ENCODE measurements around the gene MARCHF10. TPM values are rescaled to one million over a fixed set of nuclear protein-coding genes. Genes with fewer than 3 reads are reported as not detected.

MARCHF10 gene
- total RNA-seq, 1 donor from 2014 or later = not detected

DNA sequence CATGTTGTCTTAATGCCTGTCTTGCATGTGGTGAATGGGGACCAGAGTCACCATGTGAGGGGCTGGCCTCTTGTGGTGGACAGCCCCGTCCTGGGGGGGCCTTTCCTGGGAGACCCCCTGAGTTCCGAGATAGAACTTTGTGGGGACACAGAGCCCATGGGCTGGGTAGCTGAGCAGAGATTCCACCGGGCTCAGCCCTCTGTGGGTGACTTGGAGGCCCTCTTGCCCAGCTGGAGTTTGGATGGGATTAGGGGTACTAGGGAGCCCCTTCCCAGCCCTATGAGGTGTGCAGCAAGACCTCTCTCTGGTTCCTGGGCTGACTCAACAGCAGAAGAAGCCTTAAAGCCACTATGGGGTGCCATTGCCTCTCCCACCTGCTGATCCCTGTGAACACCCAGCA is 142.5 kb downstream of the MARCHF10 start:
- DNase-seq (ENCODE audit: extremely low read depth, low read depth, low spot score) = no peak

DNA sequence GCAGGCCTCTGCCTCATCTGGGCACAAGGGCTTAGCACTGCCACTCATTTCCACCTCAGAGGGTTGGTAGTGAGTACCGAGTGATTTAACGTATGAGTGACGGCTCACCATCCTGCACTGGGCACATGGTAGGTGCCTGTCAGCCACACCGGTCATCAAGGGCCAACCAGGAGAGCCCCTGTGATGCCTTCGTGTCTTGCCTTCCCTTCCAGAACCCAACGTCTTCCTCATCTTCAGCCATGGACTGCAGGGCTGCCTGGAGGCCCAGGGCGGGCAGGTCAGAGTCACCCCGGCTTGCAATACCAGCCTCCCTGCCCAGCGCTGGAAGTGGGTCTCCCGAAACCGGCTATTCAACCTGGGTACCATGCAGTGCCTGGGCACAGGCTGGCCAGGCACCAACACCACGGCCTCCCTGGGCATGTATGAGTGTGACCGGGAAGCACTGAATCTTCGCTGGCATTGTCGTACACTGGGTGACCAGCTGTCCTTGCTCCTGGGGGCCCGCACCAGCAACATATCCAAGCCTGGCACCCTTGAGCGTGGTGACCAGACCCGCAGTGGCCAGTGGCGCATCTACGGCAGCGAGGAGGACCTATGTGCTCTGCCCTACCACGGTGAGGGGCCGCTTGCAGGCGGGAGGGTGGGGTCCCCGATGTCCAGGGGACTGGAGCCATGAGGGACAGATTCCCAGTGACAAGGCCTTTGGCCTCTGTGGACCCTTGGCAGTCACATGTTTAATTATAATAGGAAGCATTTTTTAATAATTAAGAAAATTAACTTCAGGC is 143.6 kb downstream of the MARCHF10 start:
- DNase-seq (ENCODE audit: extremely low read depth, low read depth, low spot score) = no peak

DNA sequence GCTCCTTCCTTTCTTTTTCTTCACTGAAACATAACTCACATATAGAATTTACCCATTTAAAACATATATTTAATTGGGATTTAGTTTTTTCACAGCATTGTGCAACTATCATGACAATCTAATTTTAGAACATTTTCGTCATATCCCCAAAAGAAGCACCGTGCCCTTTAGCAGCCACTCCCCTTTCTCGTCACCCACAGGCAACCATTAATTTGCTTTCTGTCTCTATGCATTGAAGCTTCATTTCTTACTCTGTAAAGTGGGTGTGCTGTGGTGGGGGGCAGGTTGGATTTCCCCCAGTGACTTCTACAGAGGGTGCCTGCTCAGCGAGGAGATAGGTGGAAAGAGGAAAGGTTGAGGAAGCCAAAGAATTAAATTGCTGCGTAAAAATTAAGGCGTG is 144.8 kb downstream of the MARCHF10 start:
- no peak for DNase-seq (ENCODE audit: extremely low read depth, low read depth, low spot score)

DNA sequence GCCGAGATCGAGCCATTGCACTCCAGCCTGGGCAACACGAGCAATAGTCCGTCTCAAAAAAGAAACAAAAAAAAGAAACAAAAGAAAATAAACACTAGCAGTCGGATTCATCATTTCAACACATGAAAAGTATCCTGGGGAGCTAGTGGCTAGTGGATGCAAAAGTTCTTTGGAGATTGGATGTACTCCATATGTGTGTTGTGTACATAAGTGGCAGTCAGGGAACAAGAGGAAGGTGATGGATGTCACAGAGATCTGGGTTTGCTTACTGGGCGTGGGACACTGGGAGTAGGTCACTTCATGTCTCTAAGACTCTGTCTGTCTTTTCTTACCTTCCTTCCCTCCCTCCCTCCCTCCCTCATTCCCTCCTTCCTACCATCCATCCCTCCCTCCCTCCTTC is 145.3 kb downstream of the MARCHF10 start:
- DNase-seq (ENCODE audit: extremely low read depth, low read depth, low spot score) = no peak

DNA sequence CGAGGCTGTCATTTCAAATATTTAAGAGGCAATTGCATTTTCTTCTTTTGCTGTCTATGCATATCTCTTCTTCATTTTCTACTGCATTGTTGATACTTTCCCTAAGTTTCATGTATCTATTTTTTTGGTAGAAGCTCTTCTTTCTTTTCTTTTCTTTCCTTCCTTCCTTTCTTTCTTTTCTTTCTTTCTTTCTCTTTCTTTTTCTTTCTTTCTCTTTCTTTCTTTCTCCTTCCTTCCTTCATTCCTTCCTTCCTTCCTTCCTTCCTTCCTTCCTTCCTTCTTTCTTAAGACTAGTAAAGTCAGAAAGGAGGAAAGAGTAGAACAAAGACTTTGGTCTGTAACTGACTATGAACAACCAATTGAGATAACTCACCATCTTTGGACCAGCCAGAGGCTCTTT is 146.8 kb downstream of the MARCHF10 start:
- no peak for DNase-seq (ENCODE audit: extremely low read depth, low read depth, low spot score)

DNA sequence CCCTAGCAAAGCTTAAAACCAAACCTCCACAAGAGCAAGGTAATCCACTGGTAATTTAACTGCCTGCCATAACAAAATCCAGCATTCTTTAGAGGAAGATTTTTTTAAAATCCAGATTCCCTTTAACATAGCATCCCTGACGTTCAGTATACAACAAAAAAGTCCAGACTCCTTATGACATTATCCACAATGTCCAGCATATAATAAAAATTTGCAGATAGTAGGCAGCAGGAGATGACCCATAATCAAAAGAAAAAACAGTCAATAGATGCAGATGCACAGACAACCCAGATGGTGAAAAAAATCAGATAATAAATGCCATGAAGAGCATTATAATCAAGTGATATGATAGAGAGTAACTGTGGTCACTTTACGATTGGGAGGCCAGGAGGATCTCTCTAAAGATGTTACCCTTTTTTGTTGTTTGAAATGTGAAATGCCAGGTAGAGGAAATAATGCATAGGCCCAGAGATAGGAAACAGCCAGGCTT is 147.4 kb downstream of the MARCHF10 start:
- DNase-seq (ENCODE audit: extremely low read depth, low read depth, low spot score) = no peak

DNA sequence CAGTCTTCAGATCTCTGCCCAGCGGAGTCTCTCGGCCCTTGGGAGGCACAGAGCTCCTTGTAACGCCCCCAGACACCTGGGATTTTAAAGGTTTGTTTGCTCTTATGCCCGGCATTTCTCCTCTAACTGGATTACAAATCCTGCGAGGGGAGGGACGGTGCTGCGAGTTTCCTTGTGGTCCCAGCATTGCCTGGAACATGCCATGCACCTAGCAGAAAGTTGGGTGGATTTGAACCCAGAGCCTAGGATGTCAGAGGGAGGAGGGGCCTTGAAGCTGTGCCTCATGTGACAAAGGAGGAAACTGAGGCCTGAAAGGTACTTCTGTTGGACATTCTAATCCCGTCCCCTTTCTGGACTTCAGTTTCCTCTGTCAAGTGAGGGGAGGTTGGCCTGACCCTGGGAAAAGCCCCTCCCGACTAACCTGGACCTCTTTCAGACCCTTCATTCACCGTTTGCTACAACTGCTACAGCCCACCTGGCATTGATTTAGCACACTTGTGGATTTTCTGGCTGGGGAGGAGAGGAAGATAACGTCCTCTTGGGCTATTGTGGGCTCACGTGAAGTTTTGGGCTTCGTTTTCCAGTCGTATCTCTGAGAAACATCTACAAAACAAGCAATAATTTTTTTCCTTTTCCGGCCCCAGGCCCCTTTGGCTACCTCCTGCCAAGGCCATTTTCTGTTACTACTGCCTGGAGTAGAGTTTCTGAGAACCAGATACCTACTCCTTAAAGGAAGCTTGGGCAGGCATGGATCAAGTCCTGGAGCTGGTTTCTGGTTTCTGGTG is 149.8 kb downstream of the MARCHF10 start:
- no peak for DNase-seq (ENCODE audit: extremely low read depth, low read depth, low spot score)

DNA sequence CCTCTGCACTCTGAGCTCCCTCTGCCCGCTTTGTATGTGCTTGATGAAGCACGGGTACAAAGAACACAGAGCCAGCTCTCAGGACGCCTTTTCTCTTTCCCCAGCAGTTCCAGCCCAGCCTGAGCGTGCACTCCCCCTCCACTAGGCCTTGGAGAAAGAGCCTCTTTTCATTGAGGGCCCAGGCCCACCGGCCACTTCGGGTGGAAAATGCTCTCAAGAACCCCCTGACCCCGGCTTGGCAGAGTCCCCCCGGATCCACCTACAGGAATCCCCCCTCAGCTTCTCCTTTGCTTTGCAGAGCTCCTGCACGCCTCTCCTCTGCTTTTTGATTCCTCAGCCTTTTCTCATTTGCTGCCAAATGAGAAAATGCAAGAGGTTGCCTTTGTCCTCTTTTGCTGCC is 150.4 kb downstream of the MARCHF10 start:
- no peak for DNase-seq (ENCODE audit: extremely low read depth, low read depth, low spot score)

DNA sequence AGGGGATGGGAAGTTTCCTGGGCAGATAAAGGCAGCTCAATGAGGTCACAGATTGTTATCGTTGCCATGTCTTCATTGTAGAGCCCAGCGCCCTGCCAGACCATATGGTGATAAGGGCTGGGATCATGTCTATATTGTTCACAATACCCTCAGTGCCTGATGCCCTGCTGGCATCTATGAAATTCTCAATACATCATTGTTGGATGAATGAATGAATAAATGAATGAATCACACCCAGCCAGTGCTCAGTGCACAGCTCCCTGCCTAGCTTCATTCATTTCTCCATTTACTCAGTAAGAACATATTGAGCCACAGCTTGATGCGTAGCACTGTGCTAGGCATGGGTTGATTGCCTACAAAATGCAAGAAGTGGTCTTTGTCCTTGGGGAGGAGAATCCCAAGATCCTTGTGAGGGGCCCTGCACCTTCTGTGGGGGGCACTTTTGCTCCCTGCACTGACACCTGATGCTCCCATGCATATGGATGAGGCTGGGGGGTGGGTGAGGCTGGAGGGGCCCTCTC is 150.9 kb downstream of the MARCHF10 start:
- no peak for DNase-seq (ENCODE audit: extremely low read depth, low read depth, low spot score)

DNA sequence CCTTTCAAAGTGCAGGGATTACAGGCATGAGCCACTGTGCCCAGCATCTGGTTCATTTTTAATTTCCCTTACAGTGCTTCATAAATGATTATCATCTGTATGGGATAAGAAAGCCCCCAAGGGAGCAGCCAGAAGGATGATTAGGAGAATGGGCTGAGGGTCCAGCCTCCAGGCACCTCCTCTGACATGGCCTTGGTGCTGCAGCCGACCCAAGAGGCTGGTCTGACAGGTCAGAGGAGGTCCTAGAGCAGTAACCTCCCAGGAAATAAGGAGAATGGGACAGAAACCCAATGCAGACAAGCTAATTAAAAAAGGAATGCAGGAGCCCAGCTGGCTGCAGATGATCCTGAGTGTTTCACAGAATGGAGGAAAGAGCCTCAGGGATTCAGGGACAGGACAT is 151.7 kb downstream of the MARCHF10 start:
- no peak for DNase-seq (ENCODE audit: extremely low read depth, low read depth, low spot score)

DNA sequence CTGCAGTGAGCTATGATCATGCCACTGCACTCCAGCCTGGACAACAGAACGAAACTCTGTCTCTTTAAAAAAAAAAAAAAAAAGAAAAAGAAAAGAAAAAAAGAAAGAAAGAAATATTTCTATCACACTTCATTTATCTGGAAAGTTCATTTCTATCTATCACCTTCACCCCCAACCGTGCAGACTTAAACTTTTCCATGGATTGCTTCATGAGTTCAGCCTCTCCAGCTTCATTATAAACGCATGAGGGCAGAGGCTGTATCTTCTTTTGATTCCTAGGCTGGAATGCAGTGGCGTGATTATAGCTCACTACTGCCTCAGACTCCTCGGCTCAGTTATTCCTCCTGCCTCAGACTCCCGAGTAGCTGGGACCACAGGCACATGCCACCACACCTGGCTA is 152.5 kb downstream of the MARCHF10 start:
- no peak for DNase-seq (ENCODE audit: extremely low read depth, low read depth, low spot score)

DNA sequence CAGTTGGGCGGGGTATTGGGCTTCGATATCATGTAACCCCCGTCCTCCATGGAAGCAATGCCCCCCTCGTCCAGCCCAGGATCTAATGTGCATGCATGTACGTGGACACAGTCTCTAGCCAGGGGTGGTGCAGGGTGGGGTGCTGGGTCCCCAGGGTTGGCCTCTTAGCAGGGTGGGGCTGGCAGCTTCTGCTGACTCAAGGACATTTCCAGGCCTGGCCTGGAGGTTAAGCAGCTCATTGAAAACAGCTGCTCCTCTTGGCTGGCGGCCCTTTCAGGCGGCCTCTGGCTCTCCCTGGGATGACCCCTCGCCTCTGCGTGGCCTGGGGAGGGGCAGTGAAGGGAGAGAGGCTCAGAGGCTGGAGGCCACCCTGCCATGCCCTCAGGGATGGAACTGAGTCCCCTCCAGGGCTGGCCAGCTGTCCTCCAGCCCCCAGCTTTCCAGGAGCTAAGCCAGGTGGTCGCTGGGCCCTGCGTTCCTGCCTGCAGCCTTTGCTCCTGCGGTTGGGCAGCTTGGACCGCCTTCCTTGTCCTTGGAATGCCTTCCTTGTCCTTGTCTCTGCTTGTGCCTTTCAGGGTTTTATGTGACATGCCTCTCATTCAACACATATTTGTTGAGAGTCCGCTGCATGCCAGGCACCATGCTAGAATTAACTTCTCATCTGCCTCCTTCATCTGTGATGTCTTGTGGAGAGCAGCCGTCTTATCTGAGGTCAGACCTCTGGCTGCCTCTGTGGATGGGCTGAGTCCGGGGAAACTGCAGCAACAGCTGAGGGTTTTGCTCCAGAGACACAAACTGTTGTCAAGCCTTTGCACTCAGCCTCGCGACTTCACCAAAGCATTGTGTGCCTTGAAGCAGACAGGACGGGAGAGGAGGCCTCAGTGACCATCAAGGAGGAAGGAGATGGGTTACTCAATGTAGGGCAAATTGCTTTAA is 154.0 kb downstream of the MARCHF10 start:
- DNase-seq (ENCODE audit: extremely low read depth, low read depth, low spot score) = no peak

DNA sequence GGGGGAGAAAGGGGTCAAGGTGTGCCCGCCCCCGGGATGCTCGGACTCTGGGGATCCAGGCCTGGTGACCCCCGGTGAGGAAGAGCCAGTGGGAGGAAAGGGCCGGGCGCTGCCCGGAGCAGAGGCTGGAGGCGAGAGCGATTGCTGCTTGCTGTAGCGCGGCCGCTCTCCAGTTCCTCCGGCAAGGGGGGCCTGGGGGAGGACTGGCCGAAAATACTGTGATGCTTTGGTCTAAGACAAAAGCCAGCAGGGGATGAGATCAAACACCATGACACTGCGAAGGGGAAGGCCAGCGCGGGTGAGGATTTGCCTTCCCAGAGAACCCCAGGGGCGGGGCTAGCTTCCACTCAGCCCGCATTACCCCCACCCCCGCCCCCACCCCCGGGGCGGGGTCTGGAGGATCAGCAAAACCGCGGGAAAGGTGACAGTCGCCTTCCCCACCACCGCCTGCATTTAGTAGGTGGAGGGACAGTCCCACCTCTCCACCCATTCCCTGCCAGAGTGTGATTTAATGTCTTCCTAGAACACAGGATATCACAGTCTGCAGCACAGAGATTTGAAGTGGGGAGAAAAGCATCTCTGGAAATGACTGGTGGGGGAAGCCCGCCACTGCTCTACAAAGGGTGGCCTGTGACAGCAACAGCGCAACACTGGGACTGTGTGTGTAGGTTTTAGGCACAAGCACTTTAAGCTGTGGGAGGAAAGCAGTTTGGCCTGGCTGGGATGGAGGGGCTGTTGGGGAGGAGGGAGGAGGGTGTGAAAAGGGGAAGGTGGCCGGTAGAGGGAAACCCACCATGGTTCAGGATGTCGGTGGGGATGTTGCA is 154.9 kb downstream of the MARCHF10 start:
- no peak for DNase-seq (ENCODE audit: extremely low read depth, low read depth, low spot score)

DNA sequence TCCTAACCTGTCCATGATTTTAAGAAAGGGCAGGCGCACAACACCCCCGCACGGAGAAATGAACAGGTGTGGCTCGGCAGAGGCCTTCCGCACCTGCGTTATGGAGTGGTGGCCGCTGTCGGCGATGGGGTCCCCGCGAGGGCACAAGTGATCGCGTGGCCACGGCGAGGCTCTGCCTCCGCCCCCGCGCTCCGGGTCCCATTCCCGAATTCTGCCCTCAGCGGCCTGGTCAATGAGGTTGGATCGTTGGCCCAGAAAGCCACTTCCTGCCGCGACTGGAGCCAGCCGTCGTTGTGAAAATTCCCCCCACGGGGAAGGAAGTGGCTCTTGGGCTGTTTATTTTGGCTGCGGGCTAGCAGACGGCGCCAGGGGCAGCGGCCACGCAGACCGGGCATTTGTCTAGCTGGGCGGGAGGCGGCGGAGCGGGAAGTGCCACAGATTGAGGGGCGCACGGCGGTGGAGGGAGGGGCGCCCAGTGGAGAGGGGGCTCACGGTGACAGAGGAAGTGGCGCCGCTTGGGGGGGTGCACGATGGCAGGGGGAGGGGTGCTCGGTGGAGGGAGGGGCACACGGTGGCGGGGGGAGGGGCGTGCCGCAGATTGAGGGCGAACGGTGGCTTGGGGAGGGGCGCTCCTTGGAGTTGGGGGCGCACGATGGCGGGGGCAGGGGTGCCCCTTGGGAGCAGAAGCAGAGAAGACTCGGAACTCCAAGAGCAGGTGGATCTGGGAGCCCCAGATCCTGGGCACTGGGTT is 155.7 kb downstream of the MARCHF10 start:
- no peak for DNase-seq (ENCODE audit: extremely low read depth, low read depth, low spot score)

Other genes starting within 250 kb of the MARCHF10 start
- 91.1 and 105 TPM in 2 replicates for gene MRC2, start 180.6 kb downstream of the MARCHF10 start, total RNA-seq
- gene TANC2, start 157.9 kb upstream of the MARCHF10 start, total RNA-seq = 27.8 and 36.5 TPM in 2 replicates

All from glomerular endothelial cell (primary cell).